ENCODE measurements around the gene PPP1R1A. TPM values are rescaled to one million over a fixed set of nuclear protein-coding genes. Genes with fewer than 3 reads are reported as not detected.

The PPP1R1A gene
- total RNA-seq, 4 donors from 2014 or later = 0.76 to 9.0 (median 2.4) TPM

DNA sequence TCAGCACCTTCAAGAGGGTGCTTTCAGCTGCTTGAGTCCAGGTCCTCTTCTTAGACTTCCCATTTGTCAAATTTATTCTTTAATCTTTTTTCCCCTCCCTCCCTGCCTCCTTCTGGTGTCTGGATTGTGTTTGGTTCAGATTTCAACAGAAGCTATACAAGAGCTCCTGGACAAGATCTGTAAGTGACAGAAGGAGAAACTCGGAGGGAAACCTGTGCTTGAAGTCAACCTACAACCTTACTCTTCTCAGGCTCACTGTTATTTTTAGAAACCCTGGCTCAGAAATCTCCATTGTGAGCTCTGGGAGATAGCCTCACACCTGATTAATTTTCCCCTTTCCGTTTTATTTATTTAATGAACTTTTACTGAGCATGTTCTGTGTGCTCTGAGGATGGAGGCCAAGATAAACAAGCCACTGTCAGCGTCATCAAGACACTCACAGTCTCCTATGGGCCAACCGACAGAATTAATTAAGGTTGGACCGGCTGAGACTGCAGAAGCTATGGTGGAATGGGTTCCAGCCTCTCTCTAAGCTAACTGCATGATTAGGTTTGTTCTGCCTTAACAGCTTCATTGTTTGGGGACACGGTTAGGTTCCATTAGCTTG lies 25.6 kb downstream of the PPP1R1A start:
- H3K36me3 ChIP-seq = no peaks in the 10 kb centered on the region
- no peak overlapping the region for H3K27ac ChIP-seq
- no peaks in the 10 kb centered on the region for H3K9me3 ChIP-seq
- intact Hi-C loops (cut with DNase I; ENCODE audit: low total_unique reads) = no loop called here
- DNase-seq = no peak
- no peaks in the 10 kb centered on the region for H3K27me3 ChIP-seq
- no peaks in the 10 kb centered on the region for H3K4me1 ChIP-seq
- H3K4me3 ChIP-seq = no peak overlapping the region
- TF ChIP-seq, protein P1, sequence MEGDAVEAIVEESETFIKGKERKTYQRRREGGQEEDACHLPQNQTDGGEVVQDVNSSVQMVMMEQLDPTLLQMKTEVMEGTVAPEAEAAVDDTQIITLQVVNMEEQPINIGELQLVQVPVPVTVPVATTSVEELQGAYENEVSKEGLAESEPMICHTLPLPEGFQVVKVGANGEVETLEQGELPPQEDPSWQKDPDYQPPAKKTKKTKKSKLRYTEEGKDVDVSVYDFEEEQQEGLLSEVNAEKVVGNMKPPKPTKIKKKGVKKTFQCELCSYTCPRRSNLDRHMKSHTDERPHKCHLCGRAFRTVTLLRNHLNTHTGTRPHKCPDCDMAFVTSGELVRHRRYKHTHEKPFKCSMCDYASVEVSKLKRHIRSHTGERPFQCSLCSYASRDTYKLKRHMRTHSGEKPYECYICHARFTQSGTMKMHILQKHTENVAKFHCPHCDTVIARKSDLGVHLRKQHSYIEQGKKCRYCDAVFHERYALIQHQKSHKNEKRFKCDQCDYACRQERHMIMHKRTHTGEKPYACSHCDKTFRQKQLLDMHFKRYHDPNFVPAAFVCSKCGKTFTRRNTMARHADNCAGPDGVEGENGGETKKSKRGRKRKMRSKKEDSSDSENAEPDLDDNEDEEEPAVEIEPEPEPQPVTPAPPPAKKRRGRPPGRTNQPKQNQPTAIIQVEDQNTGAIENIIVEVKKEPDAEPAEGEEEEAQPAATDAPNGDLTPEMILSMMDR (IDR thresholded peaks at IDR 0.05) = no peak
- TF ChIP-seq POLR2A (IDR thresholded peaks at IDR 0.05) = no peak

- no peaks in the 10 kb centered on the region for H3K36me3 ChIP-seq
- intact Hi-C loops (cut with DNase I; ENCODE audit: low total_unique reads) = no loop called here
- no peaks in the 10 kb centered on the region for H3K9me3 ChIP-seq
- DNase-seq = peak; percentile 64 to 65
- H3K4me3 ChIP-seq = peak overlapping the region; percentile 36 to 41
- no peaks in the 10 kb centered on the region for H3K27me3 ChIP-seq
- H3K27ac ChIP-seq = peak overlapping the region; percentile 86
- no peaks in the 10 kb centered on the region for H3K4me1 ChIP-seq
- TF ChIP-seq, protein P1 (IDR thresholded peaks at IDR 0.05) = no peak
- no peak for TF ChIP-seq POLR2A (IDR thresholded peaks at IDR 0.05)
These were observed 27.3 kb downstream of the PPP1R1A start for GRCh38 chr12:54561164-54561563.

DNA sequence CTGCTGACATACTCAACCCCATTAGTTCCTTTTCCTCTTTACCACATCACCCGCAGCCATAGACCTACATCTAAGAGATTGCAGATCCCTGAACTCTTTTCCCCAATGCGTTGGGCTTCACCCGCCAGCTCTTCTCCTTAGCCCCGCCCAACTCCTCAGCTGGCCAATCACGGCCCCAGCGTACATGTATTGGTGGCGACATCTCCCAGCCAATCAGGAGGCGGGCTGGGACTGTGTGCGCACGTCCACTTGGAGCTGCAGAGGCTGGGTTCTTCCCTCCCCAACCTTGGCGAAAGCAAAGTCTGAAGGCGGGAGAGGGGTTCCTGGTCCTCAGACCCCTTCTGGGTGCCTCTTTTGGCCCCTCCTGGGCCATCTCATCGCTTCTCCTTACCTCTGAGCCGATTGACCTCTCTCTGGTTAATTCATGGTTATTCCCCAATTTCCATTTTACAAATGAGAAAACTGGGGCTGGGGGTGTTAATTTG lies 28.0 kb downstream of the PPP1R1A start:
- H3K27me3 ChIP-seq = no peaks in the 10 kb centered on the region
- H3K4me1 ChIP-seq = no peaks in the 10 kb centered on the region
- intact Hi-C loops (cut with DNase I; ENCODE audit: low total_unique reads) = no loop called here
- DNase-seq = peak; percentile 93
- H3K36me3 ChIP-seq = no peaks in the 10 kb centered on the region
- H3K27ac ChIP-seq = peak overlapping the region; percentile 86
- TF ChIP-seq, protein P1 (IDR thresholded peaks at IDR 0.05) = no peak
- peak; percentile 61 to 63 for TF ChIP-seq POLR2A (IDR thresholded peaks at IDR 0.05)
- peak overlapping the region; percentile 36 to 41 for H3K4me3 ChIP-seq
- H3K9me3 ChIP-seq = no peaks in the 10 kb centered on the region

GRCh38 chr12:54558759-54559158 lies 29.7 kb downstream of the PPP1R1A start:
- no peak overlapping the region for H3K27ac ChIP-seq
- no peaks in the 10 kb centered on the region for H3K4me1 ChIP-seq
- intact Hi-C loops (cut with DNase I; ENCODE audit: low total_unique reads) = no loop called here
- no peak for TF ChIP-seq POLR2A (IDR thresholded peaks at IDR 0.05)
- TF ChIP-seq, protein P1 (IDR thresholded peaks at IDR 0.05) = no peak
- H3K27me3 ChIP-seq = no peaks in the 10 kb centered on the region
- H3K36me3 ChIP-seq = no peaks in the 10 kb centered on the region
- no peak overlapping the region for H3K4me3 ChIP-seq
- no peaks in the 10 kb centered on the region for H3K9me3 ChIP-seq
- no peak for DNase-seq

GRCh38 chr12:54558311-54558710 lies 30.1 kb downstream of the PPP1R1A start:
- no peak for TF ChIP-seq POLR2A (IDR thresholded peaks at IDR 0.05)
- TF ChIP-seq, protein P1 (IDR thresholded peaks at IDR 0.05) = no peak
- no peak for DNase-seq
- Histone ChIP-seq H3K27ac (no peak overlapping the region), H3K36me3 (no peaks in the 10 kb centered on the region), H3K4me3 (no peak overlapping the region), H3K9me3 (no peaks in the 10 kb centered on the region), H3K27me3 (no peaks in the 10 kb centered on the region), H3K4me1 (no peaks in the 10 kb centered on the region)
- intact Hi-C loops (cut with DNase I; ENCODE audit: low total_unique reads) = no loop called here

All from uterus (tissue), 4 donors.